ENCODE measurements around the gene SH3PXD2A. TPM values are rescaled to one million over a fixed set of nuclear protein-coding genes. Genes with fewer than 3 reads are reported as not detected.

The SH3PXD2A gene
- total and polyA plus RNA-seq, 2 of the 4 experiments (the other 2 are of a cell fraction): 6.3 to 23.0 TPM

GRCh38 chr10:103851261-103851660 is 4.1 kb downstream of the SH3PXD2A start (continued):
- TF ChIP-seq CHD1 (IDR thresholded peaks at IDR 0.05; ENCODE audit: low read depth, low read length): no peak

DNA sequence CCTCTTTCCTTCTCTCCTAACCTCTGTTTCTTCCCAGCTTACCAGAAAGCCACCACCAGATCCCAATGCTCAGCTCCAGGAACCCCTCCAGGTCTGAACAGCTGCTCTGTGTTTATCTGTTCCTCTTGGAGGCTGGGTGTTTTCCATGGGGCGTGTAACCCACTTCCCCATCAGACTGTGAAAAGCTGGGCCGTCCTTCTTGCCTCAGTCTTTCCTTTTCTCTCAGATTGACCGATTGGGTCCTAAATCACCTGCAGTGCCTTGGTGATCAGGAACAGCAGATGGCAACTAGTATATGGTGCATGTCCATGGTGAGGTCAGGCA is 4.8 kb downstream of the SH3PXD2A start:
- Histone ChIP-seq H3K14ac (replicated peaks; ENCODE audit: low read depth, low read length) (peak overlapping the region; percentile 79), H2BK120ac (ENCODE audit: low read depth, low read length) (peak overlapping the region; percentile 83), H4K5ac (ENCODE audit: low read depth, low read length) (no peak overlapping the region), H2BK15ac (ENCODE audit: low read depth, low read length) (peak overlapping the region; percentile 43; the same call in 1 of the 3 replicates), H3K4me1 (ENCODE audit: control insufficient read depth, insufficient read depth, low read length) (peaks cover 32% of the 10 kb centered on the region), H3K9ac (ENCODE audit: low read depth, low read length) (no peak overlapping the region), H2AK5ac (ENCODE audit: low read depth, low read length) (peak overlapping the region; percentile 79; the same call in 1 of the 2 replicates), H3K27me3 (ENCODE audit: control insufficient read depth, insufficient read depth, low read length) (no peaks in the 10 kb centered on the region), H3K18ac (ENCODE audit: low read depth, low read length) (peak overlapping the region; percentile 22), H3K9me3 (ENCODE audit: control insufficient read depth, insufficient read depth, low read length) (no peaks in the 10 kb centered on the region), H3K36me3 (ENCODE audit: control insufficient read depth, insufficient read depth, low read length) (no peaks in the 10 kb centered on the region), H3K79me1 (ENCODE audit: low read depth in 1 of 2, low read length in 2 of 2) (peaks cover 20 to 76% of the 10 kb centered on the region in 2 experiments; a peak in 3 of 4 replicates), H3K4me3 (ENCODE audit: insufficient read depth, low read depth, low read length) (no peak overlapping the region), H3K4me2 (ENCODE audit: low read depth, low read length) (peak overlapping the region; percentile 71), H2AK9ac (replicated peaks; ENCODE audit: low read depth, low read length, poor library complexity) (peak overlapping the region; percentile 21), H4K20me1 (ENCODE audit: insufficient read depth, low read length) (peaks cover 13% of the 10 kb centered on the region; the same call in 1 of the 2 replicates), H4K8ac (ENCODE audit: low read depth in 2 of 2, low read length in 2 of 2) (peak overlapping the region in 1 of 2 experiments; percentile 74; a peak in 2 of 4 replicates), H4K91ac (ENCODE audit: insufficient read depth, low read depth, low read length) (peak overlapping the region; percentile 50), H3K9me1 (ENCODE audit: insufficient read depth, low read length) (peaks cover 29% of the 10 kb centered on the region), H3K23ac (ENCODE audit: low read depth, low read length) (0 out of 2 replicates have a peak overlapping the region, but pooled peaks have one; percentile 65), H2AFZ (replicated peaks; ENCODE audit: low read length, poor library complexity) (peak overlapping the region; percentile 74), H3K56ac (ENCODE audit: extremely low read depth, insufficient read depth, low read length) (no peak overlapping the region), H2BK20ac (ENCODE audit: low read depth, low read length) (peak overlapping the region; percentile 28), H2BK5ac (ENCODE audit: low read depth, low read length, poor library complexity, severe bottlenecking) (peak overlapping the region; percentile 82), H3K27ac (ENCODE audit: insufficient read depth, low read length) (peak overlapping the region; percentile 64), H3K4ac (ENCODE audit: low read depth, low read length) (peak overlapping the region; percentile 47)
- dilution Hi-C loops (cut with HindIII; ENCODE audit: low sequenced_read_pairs, unreplicated experiment) (loop anchor here (25.0 kb wide), 1 partner anchor 138 kb away; no protein-coding TSS in a partner anchor), in situ Hi-C loops (cut with MboI; ENCODE audit: low sequenced_read_pairs) (loop anchor here (10.0 kb wide), 1 partner anchor 256 kb away; no protein-coding TSS in a partner anchor), intact Hi-C loops (cut with micrococcal nuclease) (loop anchor here (5.0 kb wide), 1 partner anchor 78 kb away; no protein-coding TSS in a partner anchor)
- ChIA-PET POLR2A (ENCODE audit: unreplicated experiment) (no interaction called here), CTCF (interaction anchor here (0.5 kb wide), 1 partner anchor 328 kb away, joined by 3 read pairs; no protein-coding TSS in a partner anchor)
- no TSS peak for BruUV-seq (replicated peaks)
- no CpG with 5 or more reads among the region's 3 CpGs for WGBS, 2 experiments (ENCODE audit: extremely low coverage in 2 of 2, insufficient read length in 1 of 2)
- DNase-seq (no peak), ATAC-seq (ENCODE audit: low read depth) (peak; percentile 19)
- TF ChIP-seq CHD1 (IDR thresholded peaks at IDR 0.05; ENCODE audit: low read depth, low read length) (no peak), RFX5 (IDR thresholded peaks at IDR 0.05; ENCODE audit: low read depth, low read length) (no peak), RAD21 (IDR thresholded peaks at IDR 0.05; ENCODE audit: low read length) (no peak), SMC3 (IDR thresholded peaks at IDR 0.05; ENCODE audit: low read depth, low read length) (no peak), NFE2L2 (IDR thresholded peaks at IDR 0.05; ENCODE audit: low read depth, low read length) (no peak), MAZ (IDR thresholded peaks at IDR 0.05; ENCODE audit: borderline replicate concordance, low read depth, low read length) (no peak; the same call in 1 of the 2 replicates), MAFK (IDR thresholded peaks at IDR 0.05; ENCODE audit: low read depth, low read length) (no peak), POLR2A (IDR thresholded peaks at IDR 0.05; ENCODE audit: low read depth, low read length) (no peak)
